HepG2 (cell line): ENCODE measurements around the gene TBCD. TPM values are rescaled to one million over a fixed set of nuclear protein-coding genes. Genes with fewer than 3 reads are reported as not detected.
A peak's percentile ranks its signal among the peaks of the same experiment; 100 is the strongest.

ENCODE experiments used
- ASH2L ChIP-seq: fragments of 300-600, 200-600 bp; sonication (generic); IDR thresholded peaks from 2 replicates; pipeline ENCODE4 v1.7.0; 2017; ENCODE audit warnings: low read depth, mild to moderate bottlenecking, moderate library complexity, mixed read lengths, low read length; ENCODE audit not compliant: insufficient read length
- ELF3 ChIP-seq: IDR thresholded peaks from 2 replicates; pipeline ENCODE4 v1.6.1; 2016; ENCODE audit warnings: missing genetic modification reagents, missing compliant biosample characterization
- FOXP4 ChIP-seq: sonication (generic); formaldehyde crosslinking; IDR thresholded peaks from 2 replicates; pipeline ENCODE4 v1.4.0; 2020; ENCODE audit warnings: missing genetic modification reagents
- HMG20A ChIP-seq: IDR thresholded peaks from 2 replicates; pipeline ENCODE4 v1.6.1; 2016; ENCODE audit warnings: borderline replicate concordance
- HNF4A ChIP-seq: sonication (generic); formaldehyde crosslinking; IDR thresholded peaks from 2 replicates; pipeline ENCODE4 v1.4.0; 2020; ENCODE audit warnings: missing genetic modification reagents
- HOXA5 ChIP-seq: sonication (generic); formaldehyde crosslinking; IDR thresholded peaks from 2 replicates; pipeline ENCODE4 v1.4.0; 2020; ENCODE audit warnings: missing genetic modification reagents
- NCOR1 ChIP-seq: fragments of 200-600 bp; sonication (generic); IDR thresholded peaks from 2 replicates; pipeline ENCODE4 v1.7.0; 2017; ENCODE audit warnings: antibody characterized with exemption, low read length, borderline replicate concordance
- NFIC ChIP-seq: IDR thresholded peaks from 2 replicates; pipeline ENCODE4 v1.6.1; 2012; ENCODE audit warnings: mild to moderate bottlenecking, low read length, inconsistent platforms
- NR2C2 ChIP-seq: sonication (generic); formaldehyde crosslinking; IDR thresholded peaks from 2 replicates; pipeline ENCODE4 v1.4.0; 2020; ENCODE audit warnings: missing genetic modification reagents, mild to moderate bottlenecking, moderate library complexity, borderline replicate concordance
- PCBP1 ChIP-seq: fragments of 200-400 bp; formaldehyde crosslinking; IDR thresholded peaks from 2 replicates; pipeline ENCODE4 v1.6.1; 2017; ENCODE audit warnings: mild to moderate bottlenecking, low read depth, low read length, borderline replicate concordance
- ZBTB4 ChIP-seq: sonication (generic); formaldehyde crosslinking; IDR thresholded peaks from 2 replicates; pipeline ENCODE4 v1.4.0; 2020; ENCODE audit warnings: missing genetic modification reagents, mild to moderate bottlenecking, borderline replicate concordance
- ZBTB42 ChIP-seq: sonication (generic); formaldehyde crosslinking; IDR thresholded peaks from 2 replicates; pipeline ENCODE4 v1.5.0; 2020; ENCODE audit warnings: mild to moderate bottlenecking, missing genetic modification reagents
- ZNF616 ChIP-seq: sonication (generic); formaldehyde crosslinking; IDR thresholded peaks from 2 replicates; pipeline ENCODE4 v1.5.0; 2020; ENCODE audit warnings: low read depth, mild to moderate bottlenecking, missing genetic modification reagents
- ZNF749 ChIP-seq: sonication (generic); formaldehyde crosslinking; IDR thresholded peaks from 2 replicates; pipeline ENCODE4 v1.8.0; 2022; ENCODE audit warnings: mild to moderate bottlenecking, missing genetic modification reagents, moderate library complexity, borderline replicate concordance
- polyA plus RNA-seq, 8 experiments: library from polyadenylated mRNA; depleted of rRNA in 3 of 8; stranded (reverse) in 7 of 8; unstranded in 1 of 8; fragments of >200 nt; fragmentation: Illumina TruSeq in 4 of 8; extraction: Trizol in 4 of 8; gene quantifications; 2 replicates each; pipeline versions ENCODE4 v1.2.1 to v1.2.3, GENCODE V29; 2011 to 2016; ENCODE audit warnings: low read depth in 4 of 8, missing spikeins in 1 of 8, mixed read lengths in 1 of 8; ENCODE audit not compliant: insufficient read depth in 1 of 8
- total RNA-seq, 5 experiments: library from RNA; depleted of rRNA; stranded (reverse); fragments of >200 nt; fragmentation: Illumina TruSeq; extraction: Trizol; gene quantifications; 2 replicates each; pipeline ENCODE4 v1.2.3, GENCODE V29; 2016; ENCODE audit warnings: low read depth in 1 of 5
- TF ChIP-seq, protein P1 (sequence below): sonication (generic); formaldehyde crosslinking; IDR thresholded peaks from 2 replicates; pipeline ENCODE4 v1.5.0; 2020; ENCODE audit warnings: mild to moderate bottlenecking, missing genetic modification reagents
- TF ChIP-seq, protein P2 (sequence below): sonication (generic); formaldehyde crosslinking; IDR thresholded peaks from 2 replicates; pipeline ENCODE4 v1.9.0; 2021; ENCODE audit warnings: missing genetic modification reagents, borderline replicate concordance

The TBCD gene
- total and polyA plus RNA-seq, 2 of the 13 experiments (the other 11 are each of a cell fraction or from before 2014, with no cell fraction given), result 33.9 to 54.8 TPM

DNA sequence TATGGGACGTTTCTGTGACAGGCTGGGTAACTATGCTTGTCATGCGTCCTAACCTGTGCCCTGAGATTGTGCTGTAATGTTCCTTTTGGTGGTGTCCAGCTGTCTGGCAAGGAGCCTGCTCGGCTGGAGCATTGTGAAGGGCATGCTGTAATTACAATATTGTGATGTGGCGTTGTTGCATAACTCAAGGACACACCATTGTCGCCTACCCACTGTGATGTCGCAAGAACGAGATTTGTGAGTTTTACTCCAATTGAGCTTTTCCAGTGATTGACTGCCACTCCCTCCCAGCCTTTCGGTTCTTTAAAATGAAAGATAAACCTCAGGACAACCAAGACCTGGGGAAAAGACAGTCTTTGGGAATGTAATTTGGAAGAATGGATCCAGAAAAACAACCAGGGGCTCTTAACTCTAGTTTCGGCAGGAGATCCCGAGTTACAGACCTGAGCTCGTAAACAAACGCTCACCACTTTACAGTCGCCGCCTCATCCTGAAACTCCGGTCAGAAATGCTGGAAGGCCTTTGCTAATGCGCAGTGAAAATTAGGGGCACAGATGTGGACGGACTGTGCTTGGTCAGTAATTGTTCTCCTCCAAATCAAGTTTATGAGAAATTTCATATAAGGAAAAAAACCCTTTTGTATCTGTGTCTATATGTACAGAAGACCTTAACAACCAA lies 86.7 kb downstream of the TBCD start (continued):
- TF ChIP-seq, protein P1, sequence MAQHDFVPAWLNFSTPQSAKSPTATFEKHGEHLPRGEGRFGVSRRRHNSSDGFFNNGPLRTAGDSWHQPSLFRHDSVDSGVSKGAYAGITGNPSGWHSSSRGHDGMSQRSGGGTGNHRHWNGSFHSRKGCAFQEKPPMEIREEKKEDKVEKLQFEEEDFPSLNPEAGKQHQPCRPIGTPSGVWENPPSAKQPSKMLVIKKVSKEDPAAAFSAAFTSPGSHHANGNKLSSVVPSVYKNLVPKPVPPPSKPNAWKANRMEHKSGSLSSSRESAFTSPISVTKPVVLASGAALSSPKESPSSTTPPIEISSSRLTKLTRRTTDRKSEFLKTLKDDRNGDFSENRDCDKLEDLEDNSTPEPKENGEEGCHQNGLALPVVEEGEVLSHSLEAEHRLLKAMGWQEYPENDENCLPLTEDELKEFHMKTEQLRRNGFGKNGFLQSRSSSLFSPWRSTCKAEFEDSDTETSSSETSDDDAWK, result no peak
- no peak for TF ChIP-seq ZNF616
- peak; percentile 71; the same call in 1 of the 2 replicates for TF ChIP-seq ZNF749 (CRISPR knock-in tag)
- TF ChIP-seq HOXA5, result peak; percentile 88
- TF ChIP-seq ELF3 (CRISPR knock-in tag), result peak; percentile 37; the same call in 1 of the 2 replicates
- TF ChIP-seq PCBP1, result no peak
- peak; percentile 49; the same call in 1 of the 2 replicates for TF ChIP-seq NR2C2
- peak; percentile 76; the same call in 1 of the 2 replicates for TF ChIP-seq NCOR1
- peak; percentile 83; the same call in 1 of the 2 replicates for TF ChIP-seq HMG20A (CRISPR knock-in tag)
- 0 out of 2 replicates have a peak, but pooled peaks have one; percentile 64 for TF ChIP-seq ZBTB4 (CRISPR knock-in tag)
- 0 out of 2 replicates have a peak, but pooled peaks have one; percentile 59 for TF ChIP-seq HNF4A
- TF ChIP-seq NFIC, result 0 out of 2 replicates have a peak, but pooled peaks have one; percentile 13
- peak; percentile 84; the same call in 1 of the 2 replicates for TF ChIP-seq FOXP4 (CRISPR knock-in tag)
- no peak for TF ChIP-seq ZBTB42 (CRISPR knock-in tag)
- TF ChIP-seq, protein P2, sequence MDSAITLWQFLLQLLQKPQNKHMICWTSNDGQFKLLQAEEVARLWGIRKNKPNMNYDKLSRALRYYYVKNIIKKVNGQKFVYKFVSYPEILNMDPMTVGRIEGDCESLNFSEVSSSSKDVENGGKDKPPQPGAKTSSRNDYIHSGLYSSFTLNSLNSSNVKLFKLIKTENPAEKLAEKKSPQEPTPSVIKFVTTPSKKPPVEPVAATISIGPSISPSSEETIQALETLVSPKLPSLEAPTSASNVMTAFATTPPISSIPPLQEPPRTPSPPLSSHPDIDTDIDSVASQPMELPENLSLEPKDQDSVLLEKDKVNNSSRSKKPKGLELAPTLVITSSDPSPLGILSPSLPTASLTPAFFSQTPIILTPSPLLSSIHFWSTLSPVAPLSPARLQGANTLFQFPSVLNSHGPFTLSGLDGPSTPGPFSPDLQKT (CRISPR knock-in tag), result no peak
- TF ChIP-seq ASH2L, result peak; percentile 48
